SW 1271 (cell line): ENCODE measurements around the gene XRCC5.
"Not testable (repeated sequence)": the region's sequence is repeated elsewhere in the genome, so short reads cannot be mapped to it uniquely, and the experiment has no call there.

Source experiments
- DNase-seq, 2 experiments: peaks; one replicate each; lab custom pipeline; 2025; lab: John Stamatoyannopoulos, UW

Gene XRCC5

GRCh38 chr2:216201692-216202306, 92.7 kb downstream of the XRCC5 start:
- no peak for DNase-seq

GRCh38 chr2:216202626-216203250, 93.6 kb downstream of the XRCC5 start:
- no peak for DNase-seq

DNA sequence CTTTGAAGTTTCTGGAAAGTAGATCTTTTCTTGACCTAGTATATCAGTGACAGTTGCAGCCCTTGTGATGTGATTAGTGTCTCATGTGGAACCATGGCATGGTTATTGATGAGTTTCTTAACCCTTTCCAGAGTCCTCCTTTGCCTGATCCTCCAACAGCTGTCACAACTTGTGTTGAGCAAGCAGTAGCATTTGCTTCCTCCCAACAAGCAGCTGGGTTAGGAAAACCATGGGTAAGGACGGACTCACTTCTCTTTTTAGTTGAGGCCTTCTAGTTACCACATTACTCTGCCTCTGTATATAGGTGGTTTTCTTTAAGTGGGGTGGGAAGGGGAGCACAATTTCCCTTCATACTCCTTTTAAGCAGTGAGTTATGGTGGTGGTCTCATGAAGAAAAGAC, 96.3 kb downstream of the XRCC5 start:
- DNase-seq = no peak

DNA sequence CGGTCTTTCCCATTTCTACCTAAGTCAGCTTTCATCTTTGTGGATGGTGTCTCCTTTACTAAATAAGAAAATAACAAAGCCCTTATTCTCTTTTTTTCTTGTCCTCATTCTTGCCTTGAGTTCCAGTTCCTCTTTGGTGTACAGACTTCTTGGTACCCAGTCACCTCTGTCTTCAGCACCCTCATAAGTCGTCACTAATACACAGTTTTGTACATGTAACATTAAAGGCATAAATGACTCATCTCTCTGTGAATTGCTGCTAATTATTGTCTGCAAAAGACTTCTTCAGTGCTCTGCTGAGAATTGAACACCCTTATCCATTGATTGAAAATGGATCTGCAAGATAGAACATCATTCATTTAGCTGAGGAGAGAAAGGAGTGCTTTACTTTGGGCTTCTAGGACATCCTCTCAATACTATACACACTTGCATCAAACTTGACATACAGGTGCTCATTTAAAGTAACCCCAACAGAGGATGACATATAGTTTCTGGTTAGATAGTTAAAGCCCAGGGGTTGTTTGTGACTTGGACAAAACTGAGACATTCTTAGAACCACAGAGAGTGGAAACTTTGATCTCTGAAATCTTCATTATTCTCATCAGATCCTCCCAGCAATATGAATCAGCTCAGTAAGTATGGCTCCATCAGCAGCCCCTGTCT, 97.0 kb downstream of the XRCC5 start:
- no peak for DNase-seq

GRCh38 chr2:216206821-216207220, 97.7 kb downstream of the XRCC5 start:
- DNase-seq = no peak

DNA sequence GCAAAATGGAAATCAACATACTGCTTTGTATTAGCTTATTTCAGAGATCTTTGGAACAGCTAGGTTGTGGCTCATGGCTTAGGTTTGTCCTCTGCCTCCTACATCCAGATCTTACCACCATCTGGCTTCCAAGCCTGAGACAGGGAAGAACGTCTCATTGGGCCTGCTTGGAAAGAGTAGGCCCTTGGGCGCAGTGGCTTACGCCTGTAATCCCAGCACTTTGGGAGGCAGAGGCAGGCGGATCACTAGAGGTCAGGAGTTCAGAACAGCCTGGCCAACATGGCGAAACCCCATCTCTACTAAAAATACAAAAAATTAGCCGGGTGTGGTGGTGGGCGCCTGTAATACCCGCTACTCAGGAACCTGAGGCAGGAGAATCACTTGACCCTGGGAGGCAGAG, 99.5 kb downstream of the XRCC5 start:
- DNase-seq = not testable (repeated sequence)

DNA sequence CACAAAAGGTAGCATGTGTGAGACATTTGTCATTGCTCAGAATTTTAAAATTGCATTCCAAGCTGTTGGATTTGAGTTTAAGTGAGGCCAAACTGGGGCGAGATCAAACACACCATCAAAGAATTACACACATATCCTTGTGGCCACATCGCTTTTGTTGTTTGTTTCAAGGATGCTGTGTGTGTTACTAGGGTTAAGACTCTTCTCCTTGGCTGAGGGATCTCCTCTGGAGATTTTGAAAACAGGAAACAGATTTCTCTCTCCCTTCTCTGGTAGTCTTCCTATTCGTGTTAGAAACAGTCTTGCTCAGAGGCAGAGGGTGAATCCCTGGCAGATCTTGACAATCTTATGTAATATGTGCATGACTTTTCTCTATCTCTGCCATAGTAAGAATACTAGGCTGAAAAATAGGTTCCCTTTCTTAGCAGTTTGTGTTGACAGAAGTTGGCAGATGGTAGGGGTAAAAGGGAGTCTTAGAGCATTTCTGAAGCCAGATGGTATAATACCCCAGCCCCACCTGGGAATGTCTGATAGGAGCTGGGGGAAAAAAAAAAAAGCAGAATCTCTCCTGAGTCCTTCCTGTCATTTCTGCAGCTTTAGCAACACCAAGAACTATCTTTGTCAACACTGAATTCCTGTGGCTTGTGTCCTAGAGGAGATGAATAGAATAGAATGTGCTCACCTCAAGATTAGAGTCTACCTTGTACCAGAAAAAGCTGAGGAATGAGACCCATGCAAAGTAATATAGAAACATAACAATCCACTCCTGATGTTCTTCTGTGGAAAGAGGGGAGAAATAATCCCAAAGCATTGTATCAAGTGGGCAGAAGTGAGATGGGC, 101.8 kb downstream of the XRCC5 start:
- peak in 1 of 2 experiments; percentile 6 for DNase-seq

GRCh38 chr2:216211614-216212145, 102.5 kb downstream of the XRCC5 start:
- no peak for DNase-seq

DNA sequence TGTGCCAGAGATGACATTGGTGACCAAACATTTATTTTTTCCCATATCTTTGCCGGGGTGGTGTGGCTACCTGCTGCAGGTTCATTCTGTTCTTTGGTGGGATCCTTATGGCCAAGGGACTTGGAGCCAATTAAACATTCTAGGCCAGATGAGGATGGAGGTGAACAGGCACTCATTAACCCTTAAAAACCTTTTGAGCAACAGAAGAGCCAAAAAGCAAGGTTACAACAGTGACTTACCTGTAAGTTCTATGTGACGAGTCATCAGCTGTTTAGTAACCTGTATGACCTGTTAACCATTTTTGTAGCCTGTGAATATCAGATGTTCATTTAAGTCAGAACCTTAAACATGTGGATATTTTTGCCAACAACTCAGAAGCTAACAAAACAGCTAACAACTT, 105.6 kb downstream of the XRCC5 start:
- no peak for DNase-seq

DNA sequence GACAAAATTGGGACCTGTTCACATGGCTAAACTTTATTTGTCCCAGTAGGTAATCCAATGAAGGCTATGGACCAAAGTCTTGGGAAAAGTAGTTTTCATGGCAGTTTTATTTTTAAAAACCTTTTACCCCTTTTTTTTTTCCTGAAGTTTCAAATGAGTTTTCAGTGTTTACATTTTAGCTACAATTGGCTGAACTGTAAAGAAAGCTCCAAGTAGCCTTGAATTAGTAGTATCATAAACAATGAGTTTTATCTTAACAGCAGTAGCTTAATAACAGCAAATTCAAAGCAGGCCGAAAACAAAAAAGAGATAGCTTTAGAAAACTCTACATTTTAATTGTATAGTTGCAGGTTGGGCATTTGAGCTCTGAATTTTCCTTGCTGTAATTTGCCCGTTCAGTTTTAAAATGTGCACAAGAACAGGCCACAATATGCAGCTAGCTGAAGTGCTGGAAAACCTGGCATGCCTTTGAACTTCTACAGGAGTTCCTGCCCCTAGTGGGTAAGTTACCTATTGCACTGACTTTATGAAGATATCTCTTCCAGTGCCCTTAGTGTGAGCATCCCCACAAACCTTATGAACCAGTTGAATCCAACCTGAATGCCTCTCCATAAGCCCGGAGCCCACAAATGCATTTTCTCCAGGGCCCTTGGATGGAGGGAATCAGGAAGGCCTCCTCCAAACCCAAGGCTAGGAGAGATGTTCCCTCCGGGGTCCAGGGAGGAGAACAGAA, 106.7 kb downstream of the XRCC5 start:
- peak in 1 of 2 experiments; percentile 47 for DNase-seq

DNA sequence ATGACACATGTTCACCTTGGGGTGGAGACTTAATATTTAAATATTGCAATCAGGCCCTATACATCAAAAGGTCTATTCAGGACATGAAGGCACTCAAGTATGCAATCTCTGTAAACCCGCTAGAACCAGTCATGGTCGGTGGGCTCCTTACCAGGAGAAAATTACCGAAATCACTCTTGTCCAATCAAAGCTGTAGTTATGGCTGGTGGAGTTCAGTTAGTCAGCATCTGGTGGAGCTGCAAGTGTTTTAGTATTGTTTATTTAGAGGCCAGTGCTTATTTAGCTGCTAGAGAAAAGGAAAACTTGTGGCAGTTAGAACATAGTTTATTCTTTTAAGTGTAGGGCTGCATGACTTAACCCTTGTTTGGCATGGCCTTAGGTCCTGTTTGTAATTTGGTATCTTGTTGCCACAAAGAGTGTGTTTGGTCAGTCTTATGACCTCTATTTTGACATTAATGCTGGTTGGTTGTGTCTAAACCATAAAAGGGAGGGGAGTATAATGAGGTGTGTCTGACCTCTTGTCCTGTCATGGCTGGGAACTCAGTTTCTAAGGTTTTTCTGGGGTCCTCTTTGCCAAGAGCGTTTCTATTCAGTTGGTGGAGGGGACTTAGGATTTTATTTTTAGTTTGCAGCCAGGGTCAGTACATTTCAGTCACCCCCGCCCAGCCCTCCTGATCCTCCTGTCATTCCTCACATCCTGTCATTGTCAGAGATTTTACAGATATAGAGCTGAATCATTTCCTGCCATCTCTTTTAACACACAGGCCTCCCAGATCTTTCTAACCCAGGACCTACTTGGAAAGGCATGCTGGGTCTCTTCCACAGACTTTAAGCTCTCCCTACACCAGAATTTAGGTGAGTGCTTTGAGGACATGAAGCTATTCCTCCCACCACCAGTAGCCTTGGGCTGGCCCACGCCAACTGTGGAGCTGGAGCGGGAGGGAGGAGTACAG, 108.1 kb downstream of the XRCC5 start:
- DNase-seq = peak; percentile 31 to 84

- no peak for DNase-seq
Measured at GRCh38 chr2:216217904-216218260, 108.7 kb downstream of the XRCC5 start.

GRCh38 chr2:216219861-216220260, 110.7 kb downstream of the XRCC5 start:
- no peak for DNase-seq

DNA sequence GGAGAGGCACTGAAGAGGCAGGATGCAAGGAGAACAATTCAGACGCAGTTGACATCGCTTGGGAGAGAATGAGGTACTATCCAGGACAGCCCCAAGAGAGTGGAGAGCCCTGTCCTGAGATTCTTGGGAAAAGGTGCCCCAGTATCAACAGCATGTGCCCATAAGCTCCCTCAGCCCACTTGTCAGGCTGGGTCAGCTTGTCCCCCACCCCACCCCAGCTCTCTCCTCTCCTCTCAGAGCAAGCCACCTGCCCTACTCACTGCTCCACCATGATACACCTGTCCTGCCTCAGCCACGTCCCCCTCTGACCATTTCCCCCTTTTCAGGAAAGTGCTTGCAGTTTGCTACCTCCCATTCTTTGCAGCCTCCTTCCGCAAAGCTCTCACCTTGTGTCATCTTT, 111.8 kb downstream of the XRCC5 start:
- no peak for DNase-seq

GRCh38 chr2:216221811-216222210, 112.7 kb downstream of the XRCC5 start:
- DNase-seq = peak in 1 of 2 experiments; percentile 51

DNA sequence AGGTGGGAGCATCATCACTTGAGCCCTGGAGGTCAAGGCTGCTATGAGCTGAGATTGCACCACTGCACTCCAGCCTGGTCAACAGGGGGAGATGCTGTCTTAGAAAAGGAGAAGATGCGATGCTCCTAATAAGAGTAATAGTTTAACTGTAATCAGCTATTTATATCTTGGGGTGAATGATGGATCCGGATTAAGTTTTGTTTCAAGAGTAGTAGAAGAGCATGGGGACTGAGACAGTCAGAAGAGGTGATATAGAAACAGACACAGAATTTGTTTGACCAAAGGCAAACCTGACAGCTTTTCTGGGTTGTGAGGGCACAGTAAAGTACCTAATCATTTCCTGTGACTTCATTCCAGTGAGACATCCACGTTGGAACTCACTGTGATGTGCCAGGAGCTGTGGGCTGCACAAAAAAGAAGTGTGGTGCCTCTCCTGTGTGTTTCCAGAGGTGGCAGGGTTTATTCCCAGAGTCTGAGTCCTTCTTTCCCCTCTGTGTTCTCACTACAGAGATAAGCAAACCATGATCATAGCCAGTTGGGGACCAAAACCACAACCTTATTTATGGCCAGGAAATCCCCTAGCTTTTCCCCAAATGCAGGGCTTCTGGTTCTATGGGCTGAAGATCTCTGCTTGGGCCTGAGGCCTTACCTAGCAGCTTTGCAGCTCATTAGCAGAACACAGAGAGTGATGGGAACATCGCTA, 113.7 kb downstream of the XRCC5 start:
- DNase-seq = peak; percentile 3 to 39

DNA sequence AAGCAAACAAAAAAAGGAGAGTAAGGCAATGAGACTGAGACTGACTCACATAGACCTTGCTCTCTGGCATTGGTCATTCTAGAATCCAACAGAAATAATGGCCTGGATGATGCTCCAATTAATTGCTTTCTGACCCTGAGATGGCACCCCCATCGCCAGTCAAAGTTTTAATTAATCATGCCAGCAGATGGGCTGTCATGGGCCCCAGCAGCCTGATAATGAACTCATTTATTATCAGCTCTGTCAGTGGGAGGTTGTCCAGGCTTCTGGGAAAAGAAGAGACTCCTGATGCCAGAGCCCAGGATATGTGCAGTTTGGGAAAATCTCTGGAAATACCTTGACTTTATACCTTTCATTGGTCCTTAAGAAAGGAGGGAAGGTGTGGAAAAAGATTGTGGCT, 115.2 kb downstream of the XRCC5 start:
- no peak for DNase-seq

DNA sequence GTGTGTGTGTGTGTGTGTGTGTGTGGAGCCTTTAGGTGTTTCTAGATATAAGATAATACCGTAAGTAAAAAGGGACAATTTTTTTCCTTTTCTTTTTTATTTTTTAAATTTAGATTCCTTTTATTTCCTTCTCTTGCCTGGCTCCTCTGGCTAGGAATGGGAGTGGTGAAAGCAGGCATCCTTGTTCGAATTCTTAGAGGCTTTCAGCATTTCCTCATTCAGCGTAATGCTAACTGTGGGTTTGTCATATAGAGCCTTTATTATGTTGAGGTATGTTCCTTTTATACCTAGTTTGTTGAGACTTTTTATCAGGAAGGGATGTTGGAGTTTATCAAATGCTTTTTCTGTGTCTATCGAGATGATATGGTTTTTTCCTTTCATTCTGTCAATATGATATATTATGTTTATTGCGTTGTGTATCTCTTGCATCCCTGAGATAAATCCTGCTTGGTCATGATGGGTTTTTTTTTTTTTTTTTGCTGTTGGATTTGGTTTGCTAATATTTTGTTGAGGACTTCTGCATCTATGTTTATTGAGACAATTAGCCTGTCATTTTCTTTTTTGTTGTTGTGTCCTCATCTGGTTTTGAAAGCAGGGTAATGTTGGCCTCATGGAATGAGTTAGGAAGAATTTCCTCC, 120.2 kb downstream of the XRCC5 start:
- DNase-seq = no peak

DNA sequence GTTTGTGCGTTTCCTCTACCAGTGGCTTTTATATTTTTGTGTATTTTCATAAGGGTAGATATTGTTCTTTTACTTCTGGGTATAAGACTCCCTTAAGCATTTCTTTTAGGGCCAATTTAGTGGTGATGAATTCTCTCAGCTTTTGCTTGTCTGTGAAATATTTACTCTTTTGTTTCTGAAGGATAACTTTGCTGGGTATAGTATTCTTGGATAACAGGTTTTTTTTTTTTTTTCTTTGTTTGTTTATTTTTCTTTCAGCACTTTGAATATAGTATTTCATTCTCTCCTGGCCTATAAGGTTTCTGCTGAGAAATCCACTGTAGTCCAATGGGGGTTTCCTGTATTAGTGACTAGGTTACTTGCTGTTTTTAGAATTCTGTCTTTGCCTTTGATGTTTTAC, 122.7 kb downstream of the XRCC5 start:
- no peak for DNase-seq
